Chondrocyte (in vitro differentiated cells): ENCODE measurements around the gene OGG1. TPM values are rescaled to one million over a fixed set of nuclear protein-coding genes. Genes with fewer than 3 reads are reported as not detected.
A peak's percentile ranks its signal among the peaks of the same experiment; 100 is the strongest.

ENCODE experiments used
- DNase-seq: peaks from one replicate; pipeline ENCODE4 v3.0.0; 2021; ENCODE audit warnings: mixed read lengths, low spot score
- H3K27ac Mint-ChIP-seq: one replicate; pipeline ENCODE4 v1.8.0; 2021; ENCODE audit warnings: mild to moderate bottlenecking, moderate library complexity, mixed read lengths; ENCODE audit not compliant: unreplicated experiment
- H3K27me3 Mint-ChIP-seq: 2 replicates; pipeline ENCODE4 v1.8.0; 2021; ENCODE audit warnings: low read depth, mixed read lengths
- H3K36me3 Mint-ChIP-seq: 2 replicates; pipeline ENCODE4 v1.8.0; 2021; ENCODE audit warnings: low read depth, mixed read lengths
- H3K4me1 Mint-ChIP-seq: 2 replicates; pipeline ENCODE4 v1.8.0; 2021; ENCODE audit warnings: low read depth, mild to moderate bottlenecking, mixed read lengths
- H3K4me3 Mint-ChIP-seq: one replicate; pipeline ENCODE4 v1.8.0; 2021; ENCODE audit warnings: mild to moderate bottlenecking, moderate library complexity, mixed read lengths; ENCODE audit not compliant: unreplicated experiment
- H3K9me3 Mint-ChIP-seq: 2 replicates; pipeline ENCODE4 v1.8.0; 2021; ENCODE audit warnings: low read depth, mixed read lengths
- total RNA-seq: library from RNA; stranded (reverse); gene quantifications from 3 replicates; pipeline ENCODE4 v1.2.1, GENCODE V29; 2021
- TF ChIP-seq, protein P1 (sequence below): fragments of 200-600 bp; sonication (generic); IDR thresholded peaks from 2 replicates; pipeline ENCODE4 v1.5.0; 2021; ENCODE audit warnings: antibody characterized with exemption, mild to moderate bottlenecking, moderate library complexity

The OGG1 gene
- total RNA-seq, 1 donor from 2014 or later = 23.8 TPM

DNA sequence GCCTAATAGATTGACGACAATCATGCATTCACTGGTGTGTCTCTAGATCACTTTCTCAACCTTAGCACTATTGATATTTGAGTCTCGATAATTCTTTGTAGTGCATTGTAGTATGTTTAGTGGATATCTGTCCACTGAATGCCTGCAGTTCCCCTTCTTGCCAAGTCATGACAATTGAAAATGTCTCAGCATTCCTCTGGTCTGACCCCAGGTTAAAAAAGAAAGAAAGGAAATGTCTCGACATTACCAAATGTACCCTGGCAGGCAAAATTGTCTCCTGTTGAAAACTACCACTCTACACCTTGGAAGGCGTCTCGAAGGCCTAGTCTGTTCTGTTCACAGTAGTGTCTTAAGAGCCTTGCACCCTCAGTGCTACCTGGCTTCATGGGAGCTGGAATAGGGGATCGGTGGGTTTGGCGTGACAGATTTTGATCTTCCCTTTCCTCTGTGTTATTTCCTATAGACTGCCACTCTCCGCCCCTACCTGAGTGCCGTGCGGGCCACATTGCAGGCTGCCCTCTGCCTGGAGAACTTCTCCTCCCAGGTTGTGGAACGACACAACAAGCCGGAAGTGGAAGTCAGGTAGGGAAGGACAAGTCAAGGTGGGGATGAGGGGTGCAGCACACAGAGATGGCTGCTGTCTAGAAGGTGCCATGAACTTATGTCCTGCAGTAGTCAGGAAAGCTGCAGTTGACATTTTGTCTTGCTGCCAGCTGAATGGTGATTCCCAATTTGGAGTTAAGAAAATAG lies 47.6 kb downstream of the OGG1 start:
- peaks cover 21% of the 10 kb centered on the region for H3K4me1 Mint-ChIP-seq
- H3K27ac Mint-ChIP-seq = no peak overlapping the region
- no peaks in the 10 kb centered on the region for H3K9me3 Mint-ChIP-seq
- no peak for DNase-seq
- H3K27me3 Mint-ChIP-seq = no peaks in the 10 kb centered on the region
- peaks cover 28% of the 10 kb centered on the region for H3K36me3 Mint-ChIP-seq
- TF ChIP-seq, protein P1, sequence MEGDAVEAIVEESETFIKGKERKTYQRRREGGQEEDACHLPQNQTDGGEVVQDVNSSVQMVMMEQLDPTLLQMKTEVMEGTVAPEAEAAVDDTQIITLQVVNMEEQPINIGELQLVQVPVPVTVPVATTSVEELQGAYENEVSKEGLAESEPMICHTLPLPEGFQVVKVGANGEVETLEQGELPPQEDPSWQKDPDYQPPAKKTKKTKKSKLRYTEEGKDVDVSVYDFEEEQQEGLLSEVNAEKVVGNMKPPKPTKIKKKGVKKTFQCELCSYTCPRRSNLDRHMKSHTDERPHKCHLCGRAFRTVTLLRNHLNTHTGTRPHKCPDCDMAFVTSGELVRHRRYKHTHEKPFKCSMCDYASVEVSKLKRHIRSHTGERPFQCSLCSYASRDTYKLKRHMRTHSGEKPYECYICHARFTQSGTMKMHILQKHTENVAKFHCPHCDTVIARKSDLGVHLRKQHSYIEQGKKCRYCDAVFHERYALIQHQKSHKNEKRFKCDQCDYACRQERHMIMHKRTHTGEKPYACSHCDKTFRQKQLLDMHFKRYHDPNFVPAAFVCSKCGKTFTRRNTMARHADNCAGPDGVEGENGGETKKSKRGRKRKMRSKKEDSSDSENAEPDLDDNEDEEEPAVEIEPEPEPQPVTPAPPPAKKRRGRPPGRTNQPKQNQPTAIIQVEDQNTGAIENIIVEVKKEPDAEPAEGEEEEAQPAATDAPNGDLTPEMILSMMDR = no peak
- no peak overlapping the region for H3K4me3 Mint-ChIP-seq

DNA sequence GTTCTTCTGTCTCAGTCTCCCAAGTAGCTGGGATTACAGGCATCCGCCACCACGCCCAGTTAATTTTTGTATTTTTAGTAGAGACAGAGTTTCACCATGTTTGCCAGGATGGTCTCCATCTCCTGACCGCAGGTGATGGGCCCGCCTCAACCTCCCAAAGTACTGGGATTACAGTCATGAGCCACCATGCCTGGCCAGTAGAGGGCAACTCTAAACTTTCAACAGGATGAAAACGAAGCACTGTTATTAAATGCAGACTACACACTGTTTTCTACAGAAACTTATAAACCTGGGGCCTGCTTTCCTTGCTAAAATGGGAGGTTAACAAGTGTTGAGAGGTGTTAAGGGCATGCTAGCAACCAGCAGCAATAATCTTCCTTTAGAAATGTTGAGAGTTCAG lies 50.8 kb downstream of the OGG1 start:
- peaks cover 41% of the 10 kb centered on the region for H3K36me3 Mint-ChIP-seq
- H3K4me1 Mint-ChIP-seq = peaks cover 1% of the 10 kb centered on the region
- TF ChIP-seq, protein P1 = peak; percentile 65
- no peaks in the 10 kb centered on the region for H3K9me3 Mint-ChIP-seq
- H3K27me3 Mint-ChIP-seq = no peaks in the 10 kb centered on the region
- no peak overlapping the region for H3K4me3 Mint-ChIP-seq
- DNase-seq = no peak
- H3K27ac Mint-ChIP-seq = peak overlapping the region; percentile 41

DNA sequence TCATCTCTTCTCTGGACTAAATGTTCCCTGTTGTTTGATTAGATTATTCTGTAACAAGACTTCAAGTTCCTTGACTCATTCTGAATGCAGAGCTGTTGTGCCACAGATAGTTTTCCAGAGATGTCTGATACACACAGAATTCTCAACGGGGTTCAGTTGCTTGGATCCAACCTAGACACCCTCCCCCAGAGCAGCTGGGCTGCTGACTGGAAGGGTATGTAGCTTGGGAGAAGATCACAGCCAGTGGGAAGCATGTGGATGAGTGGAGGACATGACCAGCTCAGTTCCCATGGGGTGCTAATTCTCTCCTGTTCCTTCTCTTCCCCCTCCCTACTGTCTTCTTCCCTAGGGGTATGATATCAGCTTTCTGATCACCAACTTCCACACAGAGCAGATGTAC lies 53.7 kb downstream of the OGG1 start:
- Mint-ChIP-seq H3K36me3 (peaks cover 38% of the 10 kb centered on the region), H3K9me3 (no peaks in the 10 kb centered on the region), H3K27me3 (no peaks in the 10 kb centered on the region), H3K4me1 (peaks cover 7% of the 10 kb centered on the region), H3K4me3 (no peak overlapping the region), H3K27ac (peak overlapping the region; percentile 83)
- TF ChIP-seq, protein P1 = no peak
- DNase-seq = no peak

DNA sequence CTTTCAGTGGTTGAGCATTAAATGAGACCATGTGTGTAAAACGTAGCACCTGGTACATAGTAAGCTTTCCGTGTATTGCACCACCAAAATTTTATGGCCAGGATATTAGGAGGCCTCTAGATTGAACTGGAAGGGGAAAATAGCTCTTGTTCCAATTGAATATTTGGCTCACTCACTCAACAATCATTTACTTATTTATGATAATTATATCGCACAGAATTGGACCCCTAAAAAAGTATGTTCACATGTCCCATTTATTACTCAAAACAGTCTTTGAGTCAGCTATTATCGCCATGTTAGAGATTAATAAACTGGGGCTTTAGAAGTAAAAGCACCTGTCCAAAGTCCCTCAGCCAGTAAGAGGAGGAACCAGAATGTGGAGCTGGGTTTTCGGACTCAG lies 55.2 kb downstream of the OGG1 start:
- Mint-ChIP-seq H3K27me3 (no peaks in the 10 kb centered on the region), H3K9me3 (no peaks in the 10 kb centered on the region), H3K36me3 (peaks cover 32% of the 10 kb centered on the region), H3K27ac (no peak overlapping the region), H3K4me1 (peaks cover 19% of the 10 kb centered on the region), H3K4me3 (no peak overlapping the region)
- TF ChIP-seq, protein P1 = no peak
- DNase-seq = no peak

DNA sequence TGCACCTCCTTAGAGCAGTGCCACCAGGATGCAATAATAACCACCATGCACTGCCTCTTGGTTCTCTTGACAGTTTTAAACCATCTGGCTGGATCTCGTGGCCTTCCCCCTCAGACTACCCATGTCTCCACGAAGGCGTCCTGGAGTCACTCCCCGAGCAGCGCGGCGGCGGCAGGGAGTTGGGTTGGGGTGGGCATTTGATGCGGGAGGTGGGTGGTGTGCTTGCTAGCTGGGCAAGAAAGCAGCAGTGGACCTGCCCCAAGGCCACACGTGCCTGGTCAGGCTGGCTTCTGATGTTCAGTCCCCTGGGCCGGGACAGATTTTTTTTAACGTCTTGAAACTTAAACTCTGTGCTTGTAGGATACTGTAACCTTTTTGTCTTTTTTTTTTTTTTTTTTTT lies 56.4 kb downstream of the OGG1 start:
- Mint-ChIP-seq H3K9me3 (no peaks in the 10 kb centered on the region), H3K4me3 (no peak overlapping the region), H3K4me1 (peaks cover 28% of the 10 kb centered on the region), H3K27ac (no peak overlapping the region), H3K36me3 (peaks cover 28% of the 10 kb centered on the region), H3K27me3 (no peaks in the 10 kb centered on the region)
- TF ChIP-seq, protein P1 = no peak
- no peak for DNase-seq

Other genes starting within 250 kb of the OGG1 start
- gene LHFPL4, start 196.1 kb upstream of the OGG1 start, total RNA-seq = not detected in 3 replicates
- 17.1 to 22.2 TPM (median 19.1 TPM) in 3 replicates for gene MTMR14, start 100.4 kb upstream of the OGG1 start, total RNA-seq
- not detected in 3 replicates for gene CPNE9, start 46.1 kb upstream of the OGG1 start, total RNA-seq
- gene BRPF1, start 18.2 kb upstream of the OGG1 start, total RNA-seq = 14.6 to 18.8 TPM (median 15.5 TPM) in 3 replicates
- gene CAMK1, start 20.0 kb downstream of the OGG1 start, total RNA-seq = 9.7 to 20.9 TPM (median 19.3 TPM) in 3 replicates
- 42.2 to 69.9 TPM (median 69.6 TPM) in 3 replicates for gene TADA3, start 42.5 kb downstream of the OGG1 start, total RNA-seq
- gene ARPC4, start 43.1 kb downstream of the OGG1 start, total RNA-seq = 150 to 179 TPM (median 177 TPM) in 3 replicates
- gene TTLL3, start 60.3 kb downstream of the OGG1 start, total RNA-seq = 31.5 to 44.9 TPM (median 38.7 TPM) in 3 replicates
- gene RPUSD3, start 94.1 kb downstream of the OGG1 start, total RNA-seq = 26.9 to 31.4 TPM (median 27.7 TPM) in 3 replicates
- gene CIDEC, start 130.3 kb downstream of the OGG1 start, total RNA-seq = not detected in 3 replicates
- 20.3 to 25.1 TPM (median 24.5 TPM) in 3 replicates for gene JAGN1, start 140.7 kb downstream of the OGG1 start, total RNA-seq
- 0.42 to 1.6 TPM (median 0.92 TPM) in 3 replicates for gene IL17RE, start 152.9 kb downstream of the OGG1 start, total RNA-seq
- gene IL17RC, start 167.1 kb downstream of the OGG1 start, total RNA-seq = 20.8 to 26.4 TPM (median 21.3 TPM) in 3 replicates
- gene CRELD1, start 183.9 kb downstream of the OGG1 start, total RNA-seq = 26.5 to 29.9 TPM (median 28.2 TPM) in 3 replicates
- gene PRRT3, start 202.5 kb downstream of the OGG1 start, total RNA-seq = 3.9 to 7.6 TPM (median 3.9 TPM) in 3 replicates
- gene EMC3, start 236.9 kb downstream of the OGG1 start, total RNA-seq = 51.5 to 60.0 TPM (median 52.9 TPM) in 3 replicates